ENCODE measurements around the gene KDR.

DNA sequence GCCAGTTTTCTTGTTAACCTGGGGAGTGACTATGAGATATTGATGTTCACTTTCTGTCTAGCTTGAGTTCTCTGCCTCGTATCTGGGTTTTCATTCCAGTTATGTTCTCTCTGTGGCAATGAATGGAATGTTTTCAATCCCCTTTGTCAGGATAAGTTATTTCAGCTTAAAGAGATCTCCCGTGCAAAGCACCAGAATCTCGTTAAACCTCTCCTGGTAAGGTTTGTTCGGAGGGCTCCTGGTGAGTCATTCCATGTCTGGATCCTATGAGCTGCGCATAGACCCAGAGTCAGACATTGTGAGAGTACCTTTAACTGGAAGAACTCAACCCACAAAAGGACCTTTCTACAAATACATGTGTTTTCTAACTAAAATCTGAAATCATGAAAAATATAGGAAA, 51.0 kb downstream of the KDR start:
- TF ChIP-seq EZH2 (IDR thresholded peaks at IDR 0.05) = no peak
- TF ChIP-seq, protein P1, sequence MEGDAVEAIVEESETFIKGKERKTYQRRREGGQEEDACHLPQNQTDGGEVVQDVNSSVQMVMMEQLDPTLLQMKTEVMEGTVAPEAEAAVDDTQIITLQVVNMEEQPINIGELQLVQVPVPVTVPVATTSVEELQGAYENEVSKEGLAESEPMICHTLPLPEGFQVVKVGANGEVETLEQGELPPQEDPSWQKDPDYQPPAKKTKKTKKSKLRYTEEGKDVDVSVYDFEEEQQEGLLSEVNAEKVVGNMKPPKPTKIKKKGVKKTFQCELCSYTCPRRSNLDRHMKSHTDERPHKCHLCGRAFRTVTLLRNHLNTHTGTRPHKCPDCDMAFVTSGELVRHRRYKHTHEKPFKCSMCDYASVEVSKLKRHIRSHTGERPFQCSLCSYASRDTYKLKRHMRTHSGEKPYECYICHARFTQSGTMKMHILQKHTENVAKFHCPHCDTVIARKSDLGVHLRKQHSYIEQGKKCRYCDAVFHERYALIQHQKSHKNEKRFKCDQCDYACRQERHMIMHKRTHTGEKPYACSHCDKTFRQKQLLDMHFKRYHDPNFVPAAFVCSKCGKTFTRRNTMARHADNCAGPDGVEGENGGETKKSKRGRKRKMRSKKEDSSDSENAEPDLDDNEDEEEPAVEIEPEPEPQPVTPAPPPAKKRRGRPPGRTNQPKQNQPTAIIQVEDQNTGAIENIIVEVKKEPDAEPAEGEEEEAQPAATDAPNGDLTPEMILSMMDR (IDR thresholded peaks at IDR 0.05 in 2 of 3, conservative IDR thresholded peaks at IDR 0.05 in 1 of 3; ENCODE audit: borderline replicate concordance in 1 of 3, insufficient read depth in 1 of 3, low read depth in 2 of 3, low read length in 2 of 3) = no peak
- no peak for TF ChIP-seq POLR2AphosphoS5 (IDR thresholded peaks at IDR 0.05; ENCODE audit: low read depth, low read length)
- no peak for TF ChIP-seq POLR2A (IDR thresholded peaks at IDR 0.05; ENCODE audit: borderline replicate concordance, extremely low read depth, insufficient read depth, insufficient read length)
- TF ChIP-seq EZH2phosphoT487 (IDR thresholded peaks at IDR 0.05; ENCODE audit: borderline replicate concordance) = no peak
- TF ChIP-seq MAX (IDR thresholded peaks at IDR 0.05) = no peak
- TF ChIP-seq ATF3 (IDR thresholded peaks at IDR 0.05) = no peak
- TF ChIP-seq YY1 (IDR thresholded peaks at IDR 0.05; ENCODE audit: extremely low read depth, insufficient replicate concordance, low read depth, low read length) = no peak
- no peak for TF ChIP-seq EGR1 (IDR thresholded peaks at IDR 0.05; ENCODE audit: low read depth)
- no peak for TF ChIP-seq SIN3A (IDR thresholded peaks at IDR 0.05; ENCODE audit: low read depth)
- TF ChIP-seq JUND (IDR thresholded peaks at IDR 0.05) = no peak

Data from HCT116 (cell line).